K562 (cell line): Measurements from ENCODE around the gene NHLH2. TPM values are rescaled to one million over a fixed set of nuclear protein-coding genes. Genes with fewer than 3 reads are reported as not detected.

Source experiments
- ATAC-seq: fragments of 200-7000 bp; cut with Tn5 transposase; 3 replicates; pipeline ENCODE4 v1.9.1; 2020; ENCODE audit warnings: moderate library complexity
- BruUV-seq: library from RNA; stranded (reverse); fragments of 400-500 nt; replicated peaks from 2 replicates; lab custom pipeline; 2021; lab: Mats Ljungman, UMichigan
- CTCF ChIA-PET: fragments of 300-600 bp; formaldehyde crosslinking; extraction: SDS; loops from one replicate; lab custom pipeline; 2021; ENCODE audit warnings: low intra/inter-chr PET ratio; lab: Yijun Ruan, JAX
- POLR2A ChIA-PET: fragments of 300-600, 350-650 bp; sonication (Branson Sonifier 250); formaldehyde crosslinking; extraction: SDS; loops from one replicate; lab custom pipeline; 2021; ENCODE audit warnings: antibody characterized with exemption, inconsistent platforms; lab: Yijun Ruan, JAX
- DNase-seq, 4 experiments: peaks; one replicate each; pipeline versions ENCODE4 v3.0.0 to v3.0.0-alpha.2; 2011 to 2018; ENCODE audit warnings: low spot score in 3 of 4, mixed read lengths in 3 of 4; ENCODE audit errors: extremely low read depth in 1 of 4
- FAIRE-seq: peaks from 2 replicates; lab custom pipeline; 2011; peaks lifted over from hg19 to GRCh38; lab: Jason Lieb, UNC
- H2AFZ ChIP-seq: 2 replicates; pipeline ENCODE4 v1.6.0; 2011; ENCODE audit warnings: low read depth, low read length, control low read depth, inconsistent platforms
- H3K27ac ChIP-seq: fragments of 200-600 bp; 3 replicates; pipeline ENCODE4 v1.8.0; 2011; ENCODE audit warnings: low read depth, mild to moderate bottlenecking, control low read depth, inconsistent platforms, low read length, moderate library complexity, mixed read lengths; ENCODE audit errors: extremely low read depth
- H3K27me3 ChIP-seq, 2 experiments: fragments of 300-600 bp in 1 of 2; 2 replicates in 1 of 2; 3 replicates in 1 of 2; pipeline versions ENCODE4 v1.6.0 to v1.8.0; 2011; ENCODE audit warnings: inconsistent platforms in 2 of 2, low read length in 2 of 2, mild to moderate bottlenecking in 1 of 2, mixed read lengths in 1 of 2, moderate library complexity in 1 of 2; ENCODE audit not compliant: control insufficient read depth in 2 of 2, insufficient read depth in 2 of 2
- H3K36me3 ChIP-seq: fragments of 300-600 bp; 3 replicates; pipeline ENCODE4 v1.8.0; 2011; ENCODE audit warnings: mild to moderate bottlenecking, low read length, inconsistent platforms; ENCODE audit not compliant: control insufficient read depth, insufficient read depth
- H3K4me1 ChIP-seq, 2 experiments: fragments of 200-600 bp in 1 of 2; replicated peaks in 1 of 2; 2 replicates in 1 of 2; 3 replicates in 1 of 2; pipeline versions ENCODE4 v1.5.1 to v1.8.0; 2011; ENCODE audit warnings: inconsistent platforms in 2 of 2, low read length in 2 of 2, mild to moderate bottlenecking in 1 of 2, mixed read lengths in 1 of 2, moderate library complexity in 1 of 2; ENCODE audit not compliant: control insufficient read depth in 2 of 2, insufficient read depth in 2 of 2
- H3K4me2 ChIP-seq: 2 replicates; pipeline ENCODE4 v1.6.1; 2011; ENCODE audit warnings: low read length, control low read depth, inconsistent platforms, mixed read lengths; ENCODE audit not compliant: insufficient read depth
- H3K4me3 ChIP-seq: fragments of 200-600 bp; sonication (generic), shearing (Covaris generic); 2 replicates; pipeline ENCODE4 v1.5.1; 2016; ENCODE audit warnings: control low read depth, inconsistent platforms
- H3K79me2 ChIP-seq: fragments of 200-600 bp; 3 replicates; pipeline ENCODE4 v1.8.0; 2011; ENCODE audit warnings: low read length, inconsistent platforms; ENCODE audit not compliant: control insufficient read depth, insufficient read depth
- H3K9ac ChIP-seq, 2 experiments: 2 replicates each; pipeline versions ENCODE4 v1.6.0 to v1.6.1; 2011; ENCODE audit warnings: low read depth in 2 of 2, low read length in 2 of 2, control low read depth in 1 of 2, inconsistent platforms in 1 of 2, mild to moderate bottlenecking in 1 of 2, mixed read lengths in 1 of 2; ENCODE audit not compliant: insufficient read depth in 1 of 2
- H3K9me1 ChIP-seq: one replicate; pipeline ENCODE4 v1.6.0; 2011; ENCODE audit warnings: inconsistent platforms, mild to moderate bottlenecking, low read length, moderate library complexity; ENCODE audit not compliant: control insufficient read depth, insufficient read depth
- H3K9me3 ChIP-seq: replicated peaks from 2 replicates; pipeline ENCODE4 v1.5.1; 2011; ENCODE audit warnings: low read depth, low read length, inconsistent platforms; ENCODE audit not compliant: control insufficient read depth, insufficient read depth
- H4K20me1 ChIP-seq: replicated peaks from 2 replicates; pipeline ENCODE4 v1.6.1; 2011; ENCODE audit warnings: low read length, inconsistent platforms, mixed read lengths; ENCODE audit not compliant: control insufficient read depth, insufficient read depth
- DEAF1 ChIP-seq: fragments of 450-650 bp; formaldehyde crosslinking; IDR thresholded peaks from 2 replicates; pipeline ENCODE4 v1.4.0; 2020; ENCODE audit warnings: mild to moderate bottlenecking, moderate library complexity
- HMG20B ChIP-seq: fragments of 250-450 bp; sonication (Bioruptor Pico); IDR thresholded peaks from 2 replicates; pipeline ENCODE4 v1.5.0; 2021; ENCODE audit warnings: mild to moderate bottlenecking
- JUND ChIP-seq, 2 experiments: IDR thresholded peaks; 2 replicates in 1 of 2; 3 replicates in 1 of 2; pipeline ENCODE4 v1.6.1; 2011; ENCODE audit warnings: borderline replicate concordance in 2 of 2, low read depth in 2 of 2, low read length in 2 of 2, improper control_type of control experiment in 1 of 2, missing biosample characterization in 1 of 2, missing genetic modification characterization in 1 of 2, missing genetic modification reagents in 1 of 2
- LCOR ChIP-seq: sonication (generic); formaldehyde crosslinking; IDR thresholded peaks from 2 replicates; pipeline ENCODE4 v1.8.0; 2022; ENCODE audit warnings: mild to moderate bottlenecking, missing genetic modification reagents
- PTTG1 ChIP-seq: fragments of 450-650 bp; IDR thresholded peaks from 2 replicates; pipeline ENCODE4 v1.6.1; 2016; ENCODE audit warnings: low read depth, mild to moderate bottlenecking, missing genetic modification characterization, missing compliant biosample characterization
- RB1 ChIP-seq: fragments of 450-650 bp; IDR thresholded peaks from 2 replicates; pipeline ENCODE4 v1.6.1; 2017; ENCODE audit warnings: low read depth, mild to moderate bottlenecking
- SMC3 ChIP-seq: conservative IDR thresholded peaks from 2 replicates; pipeline ENCODE4 v1.6.1; 2011; ENCODE audit warnings: low read depth, low read length, improper control_type of control experiment; ENCODE audit not compliant: insufficient read depth
- TAF7 ChIP-seq: fragments of 450-650 bp; IDR thresholded peaks from 2 replicates; pipeline ENCODE4 v1.6.1; 2016; ENCODE audit warnings: missing genetic modification characterization, missing compliant biosample characterization
- ZNF431 ChIP-seq: sonication (generic); formaldehyde crosslinking; IDR thresholded peaks from 2 replicates; pipeline ENCODE4 v1.8.0; 2022; ENCODE audit warnings: mild to moderate bottlenecking, missing genetic modification reagents
- WGBS: fragments of 100-300 bp; shearing (Covaris generic); methylation state at CpG from one replicate; pipeline ENCODE4 v1.1.6; 2016; ENCODE audit warnings: low coverage, mixed read lengths; ENCODE audit not compliant: insufficient coverage; ENCODE audit errors: missing lambda C conversion rate; 5-methylcytosine and 5-hydroxymethylcytosine counted together
- in situ Hi-C: fragments of 300-500 bp; cut with MboI; formaldehyde crosslinking; loops from 4 replicates; pipeline ENCODE4 v1.15.0; 2018; ENCODE audit warnings: inconsistent platforms, mixed read lengths
- intact Hi-C: fragments of 100-400 bp; cut with micrococcal nuclease; formaldehyde crosslinking; loops from 2 replicates; pipeline ENCODE4 v1.14.2; 2022
- polyA plus RNA-seq, 8 experiments: library from polyadenylated mRNA; depleted of rRNA in 4 of 8; stranded (reverse) in 5 of 8; unstranded in 3 of 8; fragments of >200 nt; fragmentation: Nextera tagmentation in 2 of 8; fragmentation: Illumina TruSeq in 1 of 8; extraction: Ambion mirVana in 2 of 8; extraction: Trizol in 1 of 8; gene quantifications; 2 replicates each; pipeline versions ENCODE4 v1.2.1 to v1.2.3, GENCODE V29; 2011 to 2014; ENCODE audit warnings: inconsistent platforms in 1 of 8, missing spikeins in 1 of 8
- total RNA-seq, 7 experiments: library from RNA; depleted of rRNA in 6 of 7; stranded (reverse); fragments of >200 nt in 6 of 7; fragmentation: Illumina TruSeq in 2 of 7; extraction: Trizol in 2 of 7; gene quantifications; 2 replicates each; pipeline versions ENCODE4 v1.2.1 to v1.2.3, GENCODE V29; 2011 to 2021; ENCODE audit warnings: low replicate concordance in 1 of 7
- TF ChIP-seq, protein P1 (sequence below), 3 experiments: IDR thresholded peaks in 2 of 3; conservative IDR thresholded peaks in 1 of 3; 2 replicates each; pipeline ENCODE4 v1.5.1; 2011 to 2012; ENCODE audit warnings: low read length in 3 of 3, mild to moderate bottlenecking in 3 of 3, control low read depth in 2 of 3, improper control_type of control experiment in 1 of 3, inconsistent platforms in 1 of 3, low read depth in 1 of 3, mixed read lengths in 1 of 3, moderate library complexity in 1 of 3; ENCODE audit not compliant: insufficient read depth in 2 of 3

Gene NHLH2
- total and polyA plus RNA-seq, 9 of the 15 experiments (the other 6 are each of a cell fraction or from before 2014, with no cell fraction given), result not detected

GRCh38 chr1:115809076-115809475, 31.9 kb downstream of the NHLH2 start (continued):
- no peak for TF ChIP-seq LCOR (CRISPR knock-in tag)
- TF ChIP-seq, all 486 proteins: peak for 0

- peak; percentile 60 to 75 (median 64) for DNase-seq
- Histone ChIP-seq H2AFZ (no peak overlapping the region), H3K27ac (no peak overlapping the region), H3K4me2 (no peak overlapping the region), H3K4me1 (no peaks in the 10 kb centered on the region; a peak in 1 of 5 replicates), H4K20me1 (no peaks in the 10 kb centered on the region), H3K9ac (no peak overlapping the region), H3K27me3 (0 out of 5 replicates have a peak, but pooled peaks cover 0 to 3% of the 10 kb centered on the region in 2 experiments), H3K9me3 (no peaks in the 10 kb centered on the region), H3K79me2 (no peaks in the 10 kb centered on the region), H3K9me1 (no peaks in the 10 kb centered on the region), H3K4me3 (no peak overlapping the region), H3K36me3 (no peaks in the 10 kb centered on the region)
- intact Hi-C loops, result loop anchor here (1.0 to 5.0 kb wide), 2 partner anchors 75 to 174 kb away; no protein-coding TSS in a partner anchor
- peak; percentile 86 for ATAC-seq
- FAIRE-seq, result peak; percentile 82
- ChIA-PET POLR2A (no interaction called here), CTCF (interaction anchor here (1.1 to 2.3 kb wide), 4 partner anchors 72 to 174 kb away, joined by 3 to 15 read pairs (median 4); no protein-coding TSS in a partner anchor)
- 0% methylated on average over 2 of the region's 2 CpGs for WGBS
- in situ Hi-C loops, result loop anchor here (5.0 to 10.0 kb wide), 2 partner anchors 175 to 697 kb away; no protein-coding TSS in a partner anchor
- no TSS peak for BruUV-seq
- TF ChIP-seq RB1 (0 out of 2 replicates have a peak, but pooled peaks have one; percentile 21), ZNF431 (CRISPR knock-in tag) (no peak), SMC3 (peak; percentile 49), HMG20B (CRISPR knock-in tag) (no peak), TAF7 (tag) (no peak), PTTG1 (no peak), DEAF1 (CRISPR knock-in tag) (peak; percentile 49; the same call in 1 of the 2 replicates), JUND (IDR thresholded peaks at IDR 0.05; ENCODE audit: borderline replicate concordance, low read depth, low read length) (0 out of 2 replicates have a peak, but pooled peaks have one; percentile 2), JUND (tag; IDR thresholded peaks at IDR 0.05; ENCODE audit: borderline replicate concordance, low read depth, low read length) (no peak)
- TF ChIP-seq, protein P1, sequence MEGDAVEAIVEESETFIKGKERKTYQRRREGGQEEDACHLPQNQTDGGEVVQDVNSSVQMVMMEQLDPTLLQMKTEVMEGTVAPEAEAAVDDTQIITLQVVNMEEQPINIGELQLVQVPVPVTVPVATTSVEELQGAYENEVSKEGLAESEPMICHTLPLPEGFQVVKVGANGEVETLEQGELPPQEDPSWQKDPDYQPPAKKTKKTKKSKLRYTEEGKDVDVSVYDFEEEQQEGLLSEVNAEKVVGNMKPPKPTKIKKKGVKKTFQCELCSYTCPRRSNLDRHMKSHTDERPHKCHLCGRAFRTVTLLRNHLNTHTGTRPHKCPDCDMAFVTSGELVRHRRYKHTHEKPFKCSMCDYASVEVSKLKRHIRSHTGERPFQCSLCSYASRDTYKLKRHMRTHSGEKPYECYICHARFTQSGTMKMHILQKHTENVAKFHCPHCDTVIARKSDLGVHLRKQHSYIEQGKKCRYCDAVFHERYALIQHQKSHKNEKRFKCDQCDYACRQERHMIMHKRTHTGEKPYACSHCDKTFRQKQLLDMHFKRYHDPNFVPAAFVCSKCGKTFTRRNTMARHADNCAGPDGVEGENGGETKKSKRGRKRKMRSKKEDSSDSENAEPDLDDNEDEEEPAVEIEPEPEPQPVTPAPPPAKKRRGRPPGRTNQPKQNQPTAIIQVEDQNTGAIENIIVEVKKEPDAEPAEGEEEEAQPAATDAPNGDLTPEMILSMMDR (IDR thresholded peaks at IDR 0.05 in 2 of 3, conservative IDR thresholded peaks at IDR 0.05 in 1 of 3; ENCODE audit: insufficient read depth in 2 of 3, low read depth in 1 of 3, low read length in 3 of 3), result peak; percentile 60 to 77 (median 71); a peak in 5 of 6 replicates
Observed at GRCh38 chr1:115807723-115808122, 33.2 kb downstream of the NHLH2 start.
